ENCODE data around the gene WDR54.
"Not testable (repeated sequence)": the region's sequence is repeated elsewhere in the genome, so short reads cannot be mapped to it uniquely, and the experiment has no call there.

The WDR54 gene

GRCh38 chr2:74407682-74408081 lies 13.8 kb upstream of the WDR54 start:
- DNase-seq, result no peak

- DNase-seq, result no peak
Observed at GRCh38 chr2:74413001-74413698, 8.4 kb upstream of the WDR54 start.

- no peak for DNase-seq
Observed at GRCh38 chr2:74414441-74414840, 7.1 kb upstream of the WDR54 start.

GRCh38 chr2:74414881-74415761 lies 6.4 kb upstream of the WDR54 start:
- DNase-seq, result no peak

- no peak for DNase-seq
Observed at GRCh38 chr2:74415762-74416395, 5.7 kb upstream of the WDR54 start.

GRCh38 chr2:74416778-74417177 lies 4.8 kb upstream of the WDR54 start:
- no peak for DNase-seq

GRCh38 chr2:74417197-74417596 lies 4.3 kb upstream of the WDR54 start:
- DNase-seq, result no peak

GRCh38 chr2:74417763-74418162 lies 3.8 kb upstream of the WDR54 start:
- no peak for DNase-seq

GRCh38 chr2:74418312-74418711 lies 3.2 kb upstream of the WDR54 start:
- DNase-seq, result no peak

GRCh38 chr2:74419345-74419744 lies 2.2 kb upstream of the WDR54 start:
- no peak for DNase-seq

GRCh38 chr2:74420006-74420405 lies 1.5 kb upstream of the WDR54 start:
- DNase-seq, result no peak

GRCh38 chr2:74420443-74421103 lies 957 bp upstream of the WDR54 start:
- DNase-seq, result not testable (repeated sequence)

- DNase-seq, result no peak
Observed at GRCh38 chr2:74423231-74424095, 1.9 kb downstream of the WDR54 start.

GRCh38 chr2:74424139-74424992 lies 2.8 kb downstream of the WDR54 start:
- DNase-seq, result no peak

- no peak for DNase-seq
Observed at GRCh38 chr2:74424995-74425406, 3.5 kb downstream of the WDR54 start.

- no peak for DNase-seq
Observed at GRCh38 chr2:74425523-74425922, 4.0 kb downstream of the WDR54 start.

- no peak for DNase-seq
Observed at GRCh38 chr2:74426181-74426758, 4.7 kb downstream of the WDR54 start.

- DNase-seq, result no peak
Observed at GRCh38 chr2:74427551-74427950, 6.0 kb downstream of the WDR54 start.

- DNase-seq, result no peak
Observed at GRCh38 chr2:74428675-74429074, 7.1 kb downstream of the WDR54 start.

GRCh38 chr2:74429487-74430451 lies 8.2 kb downstream of the WDR54 start:
- DNase-seq, result no peak
